ENCODE results near the gene NFKBIL1.

DNA sequence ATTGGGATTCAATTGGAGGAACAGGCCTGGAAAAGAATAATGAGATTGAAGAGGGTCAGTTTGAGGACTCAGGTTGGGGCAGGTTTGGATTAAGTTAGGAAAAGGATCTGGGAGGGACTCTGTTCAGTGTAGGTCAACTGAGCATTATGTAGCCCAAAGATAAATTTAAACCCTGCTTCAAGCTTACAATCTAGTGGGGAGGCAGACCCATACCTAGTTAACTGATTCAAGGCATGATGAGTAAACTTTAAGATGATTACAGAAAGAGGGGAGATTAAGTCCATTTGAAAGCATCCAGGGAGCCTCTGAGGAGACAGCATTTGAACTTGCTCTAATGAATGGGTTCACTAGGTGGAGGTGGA is 13.3 kb downstream of the NFKBIL1 start:
- TF ChIP-seq POLR2AphosphoS5 (IDR thresholded peaks at IDR 0.05; ENCODE audit: low read depth, low read length) = no peak
- TF ChIP-seq RXRA (IDR thresholded peaks at IDR 0.05; ENCODE audit: borderline replicate concordance, low read depth) = no peak
- TF ChIP-seq TAF1 (IDR thresholded peaks at IDR 0.05; ENCODE audit: borderline replicate concordance, low read depth, low read length) = no peak
- TF ChIP-seq, protein P1, sequence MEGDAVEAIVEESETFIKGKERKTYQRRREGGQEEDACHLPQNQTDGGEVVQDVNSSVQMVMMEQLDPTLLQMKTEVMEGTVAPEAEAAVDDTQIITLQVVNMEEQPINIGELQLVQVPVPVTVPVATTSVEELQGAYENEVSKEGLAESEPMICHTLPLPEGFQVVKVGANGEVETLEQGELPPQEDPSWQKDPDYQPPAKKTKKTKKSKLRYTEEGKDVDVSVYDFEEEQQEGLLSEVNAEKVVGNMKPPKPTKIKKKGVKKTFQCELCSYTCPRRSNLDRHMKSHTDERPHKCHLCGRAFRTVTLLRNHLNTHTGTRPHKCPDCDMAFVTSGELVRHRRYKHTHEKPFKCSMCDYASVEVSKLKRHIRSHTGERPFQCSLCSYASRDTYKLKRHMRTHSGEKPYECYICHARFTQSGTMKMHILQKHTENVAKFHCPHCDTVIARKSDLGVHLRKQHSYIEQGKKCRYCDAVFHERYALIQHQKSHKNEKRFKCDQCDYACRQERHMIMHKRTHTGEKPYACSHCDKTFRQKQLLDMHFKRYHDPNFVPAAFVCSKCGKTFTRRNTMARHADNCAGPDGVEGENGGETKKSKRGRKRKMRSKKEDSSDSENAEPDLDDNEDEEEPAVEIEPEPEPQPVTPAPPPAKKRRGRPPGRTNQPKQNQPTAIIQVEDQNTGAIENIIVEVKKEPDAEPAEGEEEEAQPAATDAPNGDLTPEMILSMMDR (IDR thresholded peaks at IDR 0.05) = no peak
- TF ChIP-seq, protein P2, sequence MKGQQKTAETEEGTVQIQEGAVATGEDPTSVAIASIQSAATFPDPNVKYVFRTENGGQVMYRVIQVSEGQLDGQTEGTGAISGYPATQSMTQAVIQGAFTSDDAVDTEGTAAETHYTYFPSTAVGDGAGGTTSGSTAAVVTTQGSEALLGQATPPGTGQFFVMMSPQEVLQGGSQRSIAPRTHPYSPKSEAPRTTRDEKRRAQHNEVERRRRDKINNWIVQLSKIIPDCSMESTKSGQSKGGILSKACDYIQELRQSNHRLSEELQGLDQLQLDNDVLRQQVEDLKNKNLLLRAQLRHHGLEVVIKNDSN (IDR thresholded peaks at IDR 0.05; ENCODE audit: borderline replicate concordance, low read depth) = no peak
- TF ChIP-seq EP300 (IDR thresholded peaks at IDR 0.05; ENCODE audit: borderline replicate concordance in 1 of 2, low read depth in 1 of 2, low read length in 1 of 2) = no peak
